H1 (cell line): ENCODE results near the gene ZFYVE21. TPM values are rescaled to one million over a fixed set of nuclear protein-coding genes. Genes with fewer than 3 reads are reported as not detected.
A peak's percentile ranks its signal among the peaks of the same experiment; 100 is the strongest.

Experiments used
- CTCF ChIA-PET: fragments of 300-600 bp; sonication (Branson Sonifier 250); formaldehyde crosslinking; loops from one replicate; lab custom pipeline; 2021; ENCODE audit not compliant: partially characterized antibody; lab: Charles Lee
- POLR2A ChIA-PET: fragments of 300-600 bp; sonication (Branson Sonifier 250); formaldehyde crosslinking; loops from one replicate; lab custom pipeline; 2021; ENCODE audit warnings: inconsistent platforms; ENCODE audit not compliant: partially characterized antibody; lab: Charles Lee
- DNase-seq, 2 experiments: peaks; one replicate each; pipeline versions ENCODE4 v3.0.0 to v3.0.0-alpha.2; 2010 to 2022; ENCODE audit warnings: low spot score in 2 of 2, low read depth in 1 of 2, mixed read lengths in 1 of 2
- FAIRE-seq: peaks from 2 replicates; lab custom pipeline; 2011; peaks lifted over from hg19 to GRCh38; lab: Jason Lieb, UNC
- H2AFZ ChIP-seq: 2 replicates; pipeline ENCODE4 v1.8.1; 2012; ENCODE audit warnings: low read length, inconsistent platforms
- H2AK5ac ChIP-seq: 2 replicates; pipeline ENCODE4 v1.6.1; 2013; ENCODE audit warnings: low read depth, low read length
- H2BK120ac ChIP-seq: replicated peaks from 2 replicates; pipeline ENCODE3; 2013; ENCODE audit warnings: low read depth, low read length, inconsistent platforms
- H2BK12ac ChIP-seq: 2 replicates; pipeline ENCODE4 v1.6.1; 2013; ENCODE audit warnings: low read depth, low read length
- H2BK15ac ChIP-seq: 2 replicates; pipeline ENCODE4 v1.6.1; 2013; ENCODE audit warnings: low read length
- H2BK20ac ChIP-seq: 2 replicates; pipeline ENCODE4 v1.6.1; 2013; ENCODE audit warnings: low read length
- H2BK5ac ChIP-seq: 2 replicates; pipeline ENCODE4 v1.6.1; 2013; ENCODE audit warnings: low read depth, low read length
- H3K14ac ChIP-seq: 2 replicates; pipeline ENCODE4 v1.6.1; 2013; ENCODE audit warnings: inconsistent platforms; ENCODE audit not compliant: insufficient read length
- H3K18ac ChIP-seq: 2 replicates; pipeline ENCODE4 v1.6.1; 2013; ENCODE audit warnings: low read length; ENCODE audit errors: extremely low read depth
- H3K23ac ChIP-seq: 2 replicates; pipeline ENCODE4 v1.6.1; 2013; ENCODE audit warnings: inconsistent platforms; ENCODE audit not compliant: insufficient read length
- H3K23me2 ChIP-seq: 2 replicates; pipeline ENCODE4 v1.6.1; 2013; ENCODE audit warnings: low read depth, low read length
- H3K27ac ChIP-seq: 2 replicates; pipeline ENCODE4 v1.6.1; 2011; ENCODE audit warnings: low read depth, low read length, inconsistent platforms
- H3K27me3 ChIP-seq, 4 experiments: replicated peaks in 1 of 4; 1 replicate in 1 of 4; 2 replicates in 3 of 4; pipeline versions ENCODE4 v1.6.1 to v1.8.1; 2011 to 2013; ENCODE audit warnings: low read length in 3 of 4, mild to moderate bottlenecking in 3 of 4, inconsistent platforms in 2 of 4, mixed read lengths in 2 of 4, moderate library complexity in 1 of 4; ENCODE audit not compliant: control insufficient read depth in 3 of 4, insufficient read depth in 3 of 4; ENCODE audit errors: extremely low read depth in 1 of 4
- H3K36me3 ChIP-seq, 4 experiments: 2 replicates each; pipeline versions ENCODE4 v1.6.1 to v1.8.1; 2011 to 2013; ENCODE audit warnings: mild to moderate bottlenecking in 4 of 4, low read length in 3 of 4, moderate library complexity in 2 of 4, control low read depth in 1 of 4, inconsistent platforms in 1 of 4; ENCODE audit not compliant: insufficient read depth in 4 of 4, control insufficient read depth in 2 of 4
- H3K4ac ChIP-seq: replicated peaks from 2 replicates; pipeline ENCODE3; 2013; ENCODE audit warnings: low read length, low read depth, mixed read lengths, inconsistent platforms; ENCODE audit not compliant: insufficient read length
- H3K4me1 ChIP-seq, 4 experiments: replicated peaks in 1 of 4; 1 replicate in 1 of 4; 2 replicates in 3 of 4; pipeline versions ENCODE4 v1.6.1 to v1.8.1; 2011 to 2013; ENCODE audit warnings: low read length in 3 of 4, inconsistent platforms in 2 of 4, mixed read lengths in 1 of 4; ENCODE audit not compliant: insufficient read depth in 4 of 4, control insufficient read depth in 3 of 4
- H3K4me2 ChIP-seq, 2 experiments: 2 replicates each; pipeline versions ENCODE4 v1.6.1 to v1.8.1; 2011 to 2013; ENCODE audit warnings: low read depth in 2 of 2, low read length in 2 of 2, control low read depth in 1 of 2, inconsistent platforms in 1 of 2, mild to moderate bottlenecking in 1 of 2; ENCODE audit not compliant: insufficient read depth in 1 of 2
- H3K4me3 ChIP-seq, 4 experiments: fragments of 200-600, 300-600 bp in 1 of 4; sonication (generic), shearing (Covaris generic), sonication (Bioruptor Twin) in 1 of 4; 2 replicates each; pipeline versions ENCODE4 v1.5.1 to v1.8.1; 2011 to 2016; ENCODE audit warnings: low read length in 4 of 4, low read depth in 3 of 4, control low read depth in 2 of 4, inconsistent platforms in 2 of 4, mild to moderate bottlenecking in 2 of 4, mixed read lengths in 1 of 4, moderate library complexity in 1 of 4; ENCODE audit not compliant: insufficient read depth in 2 of 4; ENCODE audit errors: extremely low read depth in 1 of 4
- H3K56ac ChIP-seq: replicated peaks from 2 replicates; pipeline ENCODE3; 2013; ENCODE audit warnings: low read depth, mild to moderate bottlenecking, mixed read lengths, low read length, inconsistent platforms; ENCODE audit not compliant: insufficient read length
- H3K79me1 ChIP-seq: 2 replicates; pipeline ENCODE4 v1.6.1; 2013; ENCODE audit warnings: low read depth, low read length, control low read depth
- H3K79me2 ChIP-seq, 2 experiments: 2 replicates each; pipeline versions ENCODE4 v1.6.1 to v1.8.1; 2012 to 2013; ENCODE audit warnings: low read length in 2 of 2, mild to moderate bottlenecking in 2 of 2, inconsistent platforms in 1 of 2; ENCODE audit not compliant: insufficient read depth in 2 of 2, control insufficient read depth in 1 of 2
- H3K9ac ChIP-seq, 4 experiments: replicated peaks in 1 of 4; 1 replicate in 1 of 4; 2 replicates in 3 of 4; pipeline versions ENCODE4 v1.6.1 to v1.8.1; 2011 to 2013; ENCODE audit warnings: low read depth in 3 of 4, low read length in 3 of 4, control low read depth in 2 of 4, mild to moderate bottlenecking in 2 of 4, moderate library complexity in 2 of 4, inconsistent platforms in 1 of 4; ENCODE audit errors: extremely low read depth in 1 of 4
- H3K9me3 ChIP-seq, 2 experiments: 2 replicates each; pipeline versions ENCODE4 v1.6.1 to v1.8.1; 2012 to 2013; ENCODE audit warnings: mild to moderate bottlenecking in 2 of 2, moderate library complexity in 2 of 2, control low read depth in 1 of 2, inconsistent platforms in 1 of 2, low read depth in 1 of 2, low read length in 1 of 2, mixed read lengths in 1 of 2; ENCODE audit not compliant: insufficient read depth in 2 of 2
- H4K20me1 ChIP-seq, 2 experiments: replicated peaks in 1 of 2; 2 replicates each; pipeline versions ENCODE3 to v1.8.1; 2011 to 2013; ENCODE audit warnings: inconsistent platforms in 2 of 2, low read length in 2 of 2, mild to moderate bottlenecking in 1 of 2; ENCODE audit not compliant: insufficient read depth in 2 of 2, control insufficient read depth in 1 of 2
- H4K5ac ChIP-seq: 2 replicates; pipeline ENCODE4 v1.6.1; 2013; ENCODE audit warnings: low read length, low read depth, mixed read lengths, inconsistent platforms; ENCODE audit not compliant: insufficient read length
- H4K8ac ChIP-seq: 2 replicates; pipeline ENCODE4 v1.8.0; 2013; ENCODE audit warnings: mild to moderate bottlenecking, moderate library complexity, low read length, inconsistent platforms; ENCODE audit not compliant: insufficient read depth; ENCODE audit errors: extremely low read depth
- H4K91ac ChIP-seq: replicated peaks from 2 replicates; pipeline ENCODE3; 2013; ENCODE audit warnings: low read length, mixed read lengths, inconsistent platforms; ENCODE audit not compliant: insufficient read length
- ASH2L ChIP-seq: fragments of 200-600, 300-600 bp; sonication (generic); IDR thresholded peaks from one replicate; pipeline ENCODE4 v1.7.1; 2017; ENCODE audit warnings: low read length
- MAFK ChIP-seq: IDR thresholded peaks from 2 replicates; pipeline ENCODE4 v1.6.1; 2012; ENCODE audit warnings: low read depth, mild to moderate bottlenecking, improper control_type of control experiment, low read length
- SP1 ChIP-seq: IDR thresholded peaks from 2 replicates; pipeline ENCODE4 v1.6.1; 2011; ENCODE audit warnings: low read depth, low read length
- SUZ12 ChIP-seq: fragments of 200-600 bp; sonication (generic); IDR thresholded peaks from 2 replicates; pipeline ENCODE4 v1.6.1; 2012; ENCODE audit warnings: mild to moderate bottlenecking, inconsistent platforms, low read length, moderate library complexity, mixed read lengths
- WGBS, 2 experiments: shearing (Covaris generic) in 1 of 2; methylation state at CpG; one replicate each; pipeline versions ENCODE4 v1.1.6 to v1.1.7; 2013 to 2015; ENCODE audit warnings: low lambda C conversion rate in 2 of 2, mixed read lengths in 2 of 2, inconsistent platforms in 1 of 2, low coverage in 1 of 2, missing lambda C conversion rate in 1 of 2; ENCODE audit not compliant: insufficient replicate concordance in 2 of 2, insufficient coverage in 1 of 2, insufficient read length in 1 of 2; ENCODE audit errors: extremely low coverage in 1 of 2, missing lambda C conversion rate in 1 of 2; 5-methylcytosine and 5-hydroxymethylcytosine counted together
- polyA plus RNA-seq, 7 experiments: library from polyadenylated mRNA; depleted of rRNA in 3 of 7; stranded (reverse) in 5 of 7; unstranded in 2 of 7; fragments of >200 nt in 5 of 7; fragments of 200-250 nt in 2 of 7; gene quantifications; 1 replicate in 5 of 7; 2 replicates in 1 of 7; 4 replicates in 1 of 7; pipeline versions ENCODE4 v1.2.1 to v1.2.3, GENCODE V29; 2011 to 2013; ENCODE audit warnings: missing spikeins in 2 of 7, mixed read lengths in 2 of 7
- total RNA-seq: library from RNA; stranded (reverse); fragmentation: NEBNext Ultra II Directional; extraction: Animal tissue kit (Norgen Biotek cat#: 25700); gene quantifications from 2 replicates; pipeline ENCODE4 v1.2.1, GENCODE V29; 2021
- TF ChIP-seq, protein P1 (sequence below): IDR thresholded peaks from 2 replicates; pipeline ENCODE4 v1.6.1; 2012; ENCODE audit warnings: inconsistent platforms

Gene ZFYVE21
- total and polyA plus RNA-seq, 2 of the 8 experiments (the other 6 are each of a cell fraction or from before 2014, with no cell fraction given) = 53.4 to 127 TPM

- no peak overlapping the region for H3K4ac ChIP-seq
- CTCF ChIA-PET = no interaction called here
- no peaks in the 10 kb centered on the region for H3K23me2 ChIP-seq
- peaks cover 0 to 28% of the 10 kb centered on the region in 2 experiments; a peak in 1 of 4 replicates for H3K79me2 ChIP-seq
- no peaks in the 10 kb centered on the region for H3K9me3 ChIP-seq
- H2BK20ac ChIP-seq = peak overlapping the region; percentile 61; the same call in 1 of the 2 replicates
- H3K27ac ChIP-seq = no peak overlapping the region
- H3K4me1 ChIP-seq = peaks cover 0 to 3% (median 0%) of the 10 kb centered on the region in 4 experiments; a peak in 1 of 7 replicates
- 93% methylated on average over 18 of the region's 18 CpGs; no CpG with 5 or more reads in 1 of the 2 experiments for WGBS, 2 experiments
- H3K9ac ChIP-seq = no peak overlapping the region; a peak in 1 of 7 replicates
- H3K4me2 ChIP-seq = no peak overlapping the region
- peaks cover 14 to 20% of the 10 kb centered on the region in 2 experiments for H4K20me1 ChIP-seq
- FAIRE-seq = no peak
- TF ChIP-seq, protein P1, sequence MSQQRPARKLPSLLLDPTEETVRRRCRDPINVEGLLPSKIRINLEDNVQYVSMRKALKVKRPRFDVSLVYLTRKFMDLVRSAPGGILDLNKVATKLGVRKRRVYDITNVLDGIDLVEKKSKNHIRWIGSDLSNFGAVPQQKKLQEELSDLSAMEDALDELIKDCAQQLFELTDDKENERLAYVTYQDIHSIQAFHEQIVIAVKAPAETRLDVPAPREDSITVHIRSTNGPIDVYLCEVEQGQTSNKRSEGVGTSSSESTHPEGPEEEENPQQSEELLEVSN = no peak
- no peak for TF ChIP-seq ASH2L
- no peak for TF ChIP-seq SUZ12
- TF ChIP-seq MAFK = no peak
- no peak for TF ChIP-seq SP1
- TF ChIP-seq, all 59 proteins: peak for 0
- Histone ChIP-seq H3K27me3 (no peaks in the 10 kb centered on the region), H2BK12ac (peak overlapping the region; percentile 14; the same call in 1 of the 2 replicates), H3K56ac (no peak overlapping the region), H3K4me3 (no peak overlapping the region), H2AFZ (no peak overlapping the region), H3K23ac (no peak overlapping the region), H2BK5ac (no peak overlapping the region), H2AK5ac (no peak overlapping the region), H3K79me1 (peaks cover 8% of the 10 kb centered on the region), H2BK15ac (no peak overlapping the region), H2BK120ac (no peak overlapping the region), H4K8ac (peak overlapping the region; percentile 85), H3K14ac (no peak overlapping the region), H3K36me3 (peaks cover 4 to 19% (median 11%) of the 10 kb centered on the region in 4 experiments; a peak in 6 of 8 replicates), H3K18ac (no peak overlapping the region), H4K5ac (no peak overlapping the region), H4K91ac (no peak overlapping the region)
- DNase-seq = no peak
- POLR2A ChIA-PET = interaction anchor here (1.4 to 2.4 kb wide), 2 partner anchors 8 to 9 kb away, joined by 3 to 9 read pairs; no protein-coding TSS in a partner anchor
These were observed 10.9 kb downstream of the ZFYVE21 start for GRCh38 chr14:103726474-103726873.
